Glomerular endothelial cell (primary cell): ENCODE results near the gene SDR39U1. TPM values are rescaled to one million over a fixed set of nuclear protein-coding genes. Genes with fewer than 3 reads are reported as not detected.
A peak's percentile ranks its signal among the peaks of the same experiment; 100 is the strongest.

Experiments
- DNase-seq: peaks from one replicate; pipeline ENCODE4 v3.0.0-alpha.2; 2011; ENCODE audit warnings: low read depth, low spot score; ENCODE audit errors: extremely low read depth
- total RNA-seq: library from RNA; depleted of rRNA; stranded (reverse); fragments of >200 nt; gene quantifications from 2 replicates; pipeline ENCODE4 v1.2.3, GENCODE V29; 2015

SDR39U1 gene
- total RNA-seq, 1 donor from 2014 or later = 21.2 TPM

DNA sequence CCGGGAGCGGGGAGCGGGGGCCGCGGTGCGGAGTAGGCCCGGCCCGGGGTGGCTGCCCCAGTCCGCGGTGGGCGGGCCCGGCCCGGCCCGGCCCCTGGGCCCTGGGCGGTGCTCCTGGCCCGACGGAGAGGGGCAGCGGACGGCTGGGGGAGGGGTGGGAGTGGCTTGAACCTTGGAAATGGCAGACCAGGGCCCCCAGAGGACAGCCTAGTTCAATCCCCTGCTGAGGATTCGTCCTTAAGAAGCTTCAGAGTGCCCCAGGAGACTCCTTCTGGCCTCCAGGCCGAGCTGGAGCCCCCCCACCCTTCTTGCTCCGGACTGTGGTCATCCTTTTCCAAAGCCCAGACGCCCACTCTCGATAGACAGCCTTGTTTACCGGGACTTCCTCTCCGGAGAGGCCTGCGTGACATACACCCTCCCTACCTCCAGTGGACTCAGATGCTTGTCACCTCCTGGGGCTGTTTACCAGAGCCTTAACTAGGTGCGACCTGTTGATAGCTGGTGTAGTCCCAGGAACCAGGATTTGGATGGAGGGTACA lies 12.4 kb downstream of the SDR39U1 start:
- no peak for DNase-seq

DNA sequence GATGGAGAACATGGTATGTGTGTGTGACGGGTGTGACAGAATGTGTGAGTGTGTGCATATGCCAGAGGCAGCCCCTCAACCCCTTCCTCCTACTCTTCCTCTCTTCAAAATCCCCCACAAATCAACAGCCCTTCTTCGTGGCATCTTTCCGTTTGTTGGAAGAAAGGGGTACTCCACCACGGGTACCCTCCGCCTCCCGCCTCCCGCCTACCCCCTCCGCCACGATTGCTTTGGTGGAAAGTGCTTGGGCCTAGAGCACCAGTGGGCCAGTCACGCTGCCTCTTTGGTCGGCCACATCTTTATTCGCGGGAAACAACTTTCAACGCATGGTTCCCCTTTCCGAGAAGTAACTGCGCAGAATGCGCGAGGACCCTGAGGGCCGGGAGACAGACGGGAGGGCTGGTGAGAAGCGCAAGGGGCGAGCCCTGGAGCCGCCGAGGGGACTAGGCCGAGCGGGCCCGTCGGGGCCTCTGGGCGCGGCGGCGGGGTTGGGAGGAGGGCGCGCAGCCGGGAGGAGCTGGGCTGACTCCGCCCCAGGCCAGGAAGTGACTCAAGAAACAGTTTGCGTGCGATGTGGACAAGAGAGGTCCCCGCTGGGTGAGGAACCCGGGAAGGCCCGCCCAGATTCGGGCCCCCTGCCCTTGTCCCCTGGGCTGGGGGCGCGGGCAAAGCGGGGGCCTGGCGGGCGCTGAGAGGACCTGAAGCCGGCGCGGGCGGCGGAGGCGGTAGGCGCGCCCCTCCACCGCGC lies 13.0 kb downstream of the SDR39U1 start, which contains the start of the genes CBLN3 and KHNYN:
TSS of gene CBLN3 (minus strand) at position 274 of the 748 bp plus-strand sequence. CDS start 614 bp downstream, outside the sequence.
TSS of gene KHNYN (plus strand) at position 560 of the 748 bp plus-strand sequence. CDS start 777 bp downstream, outside the sequence.
- no peak for DNase-seq

DNA sequence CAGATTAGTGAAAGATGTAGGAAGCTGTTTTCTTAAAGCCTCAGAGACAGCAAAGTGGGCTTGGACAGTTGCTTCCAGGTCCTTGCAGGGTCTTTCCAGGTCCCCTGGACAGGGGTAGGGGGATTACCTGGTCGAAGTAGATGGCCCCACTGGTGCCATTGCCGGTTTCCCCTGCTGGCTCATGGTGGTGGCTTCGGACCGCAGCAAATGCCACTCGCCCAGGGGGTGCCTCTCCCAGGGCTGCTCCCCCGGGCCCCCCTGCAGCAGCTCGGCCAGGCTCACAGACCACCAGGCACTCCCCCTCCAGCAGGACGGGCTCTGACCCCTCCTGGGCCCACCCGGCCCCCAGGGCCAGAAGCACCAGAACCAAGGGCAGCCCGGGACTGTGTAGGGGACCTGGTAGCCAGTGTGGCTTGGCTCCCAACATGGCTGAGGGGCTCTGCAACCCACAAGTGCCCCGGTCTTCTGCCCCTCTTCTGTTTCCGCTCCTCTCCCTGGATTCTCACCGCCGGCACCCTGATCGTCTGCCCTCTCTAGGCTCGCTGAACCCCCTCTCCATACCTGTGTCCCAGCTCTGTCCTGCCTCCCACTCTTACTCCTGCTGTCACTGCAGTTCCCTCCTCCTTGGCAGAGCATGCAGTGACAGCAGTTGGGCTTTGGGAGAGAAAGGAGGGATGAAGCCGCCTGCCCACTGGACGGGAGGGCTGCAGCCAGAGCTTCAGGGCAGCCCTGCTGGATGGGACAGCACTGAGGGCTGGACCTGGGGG lies 13.8 kb downstream of the SDR39U1 start:
- no peak for DNase-seq

DNA sequence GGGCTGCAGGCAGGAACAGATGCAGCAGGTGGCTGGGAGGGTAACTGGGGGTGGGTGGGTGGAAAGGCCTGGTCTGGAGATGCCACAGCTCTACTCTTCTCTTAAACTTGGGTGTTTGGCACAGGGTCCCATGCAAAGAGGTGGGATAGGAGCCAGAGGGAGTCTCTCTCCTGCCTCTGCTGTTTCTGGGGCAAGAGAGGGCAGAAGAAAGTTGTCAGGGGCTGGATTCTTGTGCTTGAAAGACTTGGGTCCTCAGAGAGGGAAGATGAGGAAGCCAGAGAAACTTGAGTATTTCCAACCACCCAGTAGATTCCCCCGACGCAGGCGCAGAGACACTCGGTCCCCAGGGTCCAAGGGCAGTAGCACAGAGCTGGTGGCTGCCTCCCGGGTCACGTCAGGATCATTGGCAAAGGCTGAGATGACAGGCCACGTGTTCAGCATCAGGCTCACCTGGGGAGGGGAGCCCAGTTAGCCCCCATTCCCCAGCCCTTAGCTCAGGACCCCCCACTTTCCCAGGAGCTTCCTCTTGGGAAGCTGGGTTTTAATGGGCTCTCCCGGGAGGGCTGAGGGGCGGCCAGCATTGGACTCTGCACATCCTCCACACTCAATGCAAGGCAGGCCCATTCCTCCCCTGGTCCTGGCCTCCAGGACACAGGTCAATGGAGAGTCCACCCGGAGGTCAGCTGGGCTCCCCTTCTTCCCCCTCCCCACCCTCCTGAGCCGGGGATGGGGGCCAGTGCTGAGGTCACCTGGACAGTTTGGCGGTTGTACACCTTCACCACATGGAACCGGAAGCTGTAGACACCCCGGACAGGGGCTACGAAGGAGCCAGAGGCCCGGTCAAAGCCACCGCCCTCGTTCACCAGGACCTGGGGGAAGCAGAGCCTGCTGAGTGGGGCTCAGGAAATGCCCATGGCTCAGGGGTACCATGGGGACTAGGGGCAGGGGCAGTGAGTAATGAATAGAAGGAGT lies 14.8 kb downstream of the SDR39U1 start:
- DNase-seq = no peak

DNA sequence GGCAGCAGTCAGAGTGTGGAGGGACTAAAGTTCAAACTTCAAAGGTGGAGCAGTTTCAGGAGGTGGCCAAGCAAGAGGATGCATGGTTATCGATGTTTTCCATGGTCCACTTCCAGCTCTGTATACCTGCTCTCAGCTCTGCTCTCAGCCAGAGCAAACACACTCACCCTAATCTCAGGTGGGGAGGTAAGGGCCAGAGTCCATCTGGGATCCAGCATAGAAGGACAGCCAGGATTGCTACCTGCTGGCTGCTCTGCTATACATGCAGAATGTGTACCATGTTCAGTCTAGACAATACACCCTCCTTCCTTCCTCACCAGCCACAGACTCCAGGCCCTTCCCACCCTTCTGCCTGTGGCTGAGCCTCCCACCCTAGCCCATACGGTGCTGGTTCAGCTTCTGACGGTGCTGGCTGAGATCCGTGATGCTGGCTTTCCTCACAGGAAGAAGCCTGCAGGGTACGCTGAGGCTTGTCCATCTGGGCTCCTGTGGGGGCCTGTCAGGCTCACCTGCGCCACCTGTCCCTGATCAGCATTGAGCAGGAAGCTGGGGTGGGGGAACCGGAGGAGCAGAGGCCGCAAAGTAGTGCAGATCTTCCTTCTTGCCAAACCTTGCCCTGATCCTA lies 15.6 kb downstream of the SDR39U1 start:
- no peak for DNase-seq

DNA sequence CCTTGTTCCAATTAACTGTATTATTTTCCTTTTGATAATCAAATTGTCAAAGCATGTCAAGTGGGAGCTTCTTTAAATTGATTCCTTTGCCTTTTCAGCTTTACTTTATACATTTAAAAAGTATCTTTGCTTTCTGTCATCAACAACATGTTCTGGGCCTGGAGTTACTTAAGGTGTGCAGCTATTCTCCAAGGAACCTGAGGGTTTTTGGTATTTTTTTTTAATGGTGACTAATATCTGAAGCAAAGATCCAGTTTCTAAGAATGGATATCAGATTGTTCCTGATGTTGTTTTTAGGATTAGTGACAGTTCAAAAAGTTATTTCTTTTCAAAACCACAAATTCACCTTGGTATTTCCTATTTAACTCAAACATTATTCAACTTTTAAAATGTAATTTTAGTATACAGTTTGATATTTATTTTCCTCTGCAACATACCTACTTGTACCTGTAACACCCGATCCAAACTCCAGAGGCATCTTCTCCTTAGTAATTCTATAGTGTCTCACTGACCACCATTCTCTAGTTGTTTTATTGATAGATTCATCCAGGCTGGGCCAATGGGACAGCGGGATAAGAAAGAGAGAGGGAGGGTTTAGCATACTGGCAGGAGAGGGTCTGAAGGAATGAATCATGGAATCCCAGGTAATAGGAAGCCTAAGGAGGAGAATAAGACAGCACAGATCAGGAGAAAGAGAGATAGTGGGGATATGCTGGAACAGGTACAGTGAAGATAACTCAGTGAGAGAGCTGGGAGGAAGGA lies 16.2 kb downstream of the SDR39U1 start:
- DNase-seq = no peak

DNA sequence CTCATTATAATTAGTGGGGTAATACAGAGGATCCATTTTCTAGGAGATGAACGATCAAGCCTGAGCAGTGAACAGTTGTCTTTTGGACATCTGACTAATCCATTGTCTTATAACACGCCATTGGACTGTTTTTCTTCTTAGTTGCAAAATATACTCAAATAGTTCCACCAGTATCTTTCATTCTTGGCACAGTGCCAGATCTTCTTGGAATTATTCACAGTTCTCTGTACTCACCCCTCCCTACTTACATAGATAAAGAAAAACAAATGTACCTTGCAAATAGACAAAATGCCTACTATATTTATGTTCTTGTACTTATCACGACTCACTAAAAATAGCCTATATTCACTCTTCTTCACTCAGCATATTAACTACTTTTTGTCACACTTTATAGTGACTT lies 16.9 kb downstream of the SDR39U1 start:
- DNase-seq = peak; percentile 71

DNA sequence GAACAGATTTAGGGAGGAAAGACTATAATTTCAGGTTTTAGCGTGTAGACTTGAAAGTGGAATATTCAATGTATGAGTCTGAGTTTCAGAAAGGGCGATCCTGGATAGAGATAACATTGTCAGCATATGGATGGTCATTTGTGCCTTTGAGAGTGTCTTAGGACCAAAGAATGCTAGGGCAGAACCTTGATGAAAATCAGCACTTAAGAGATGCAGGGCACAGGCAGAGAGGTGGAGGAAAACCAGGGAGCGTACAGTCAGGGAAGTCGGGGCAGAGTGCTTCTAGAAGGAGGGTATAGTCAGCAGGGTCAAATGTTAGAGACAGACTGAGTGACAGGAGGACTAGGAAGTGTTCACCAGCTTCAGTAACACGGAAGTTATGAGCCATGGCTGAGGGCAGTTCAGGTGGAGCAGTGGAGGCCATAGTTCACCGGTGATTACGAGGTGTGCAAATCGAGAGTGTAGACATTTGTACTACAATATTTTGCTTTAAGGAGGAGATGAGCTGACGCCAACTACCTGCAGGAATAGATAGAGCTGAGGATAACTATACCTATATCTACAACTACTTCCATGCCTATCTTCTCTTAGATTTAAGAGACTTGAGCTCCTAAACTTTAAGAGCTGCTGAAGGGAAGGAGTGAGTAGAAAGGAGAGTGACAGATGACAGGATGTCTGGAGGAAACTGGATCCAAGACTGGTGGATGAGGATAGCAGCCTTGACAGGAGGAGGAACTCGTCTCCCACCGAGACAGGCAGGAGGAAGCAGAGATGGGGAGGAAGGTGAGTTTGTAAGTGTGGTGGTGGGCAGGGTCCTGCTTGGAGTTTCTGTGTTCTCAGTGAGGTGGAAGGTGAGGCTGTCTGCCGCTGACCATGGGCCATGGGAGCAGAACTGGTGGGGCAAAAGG lies 19.6 kb downstream of the SDR39U1 start:
- no peak for DNase-seq

DNA sequence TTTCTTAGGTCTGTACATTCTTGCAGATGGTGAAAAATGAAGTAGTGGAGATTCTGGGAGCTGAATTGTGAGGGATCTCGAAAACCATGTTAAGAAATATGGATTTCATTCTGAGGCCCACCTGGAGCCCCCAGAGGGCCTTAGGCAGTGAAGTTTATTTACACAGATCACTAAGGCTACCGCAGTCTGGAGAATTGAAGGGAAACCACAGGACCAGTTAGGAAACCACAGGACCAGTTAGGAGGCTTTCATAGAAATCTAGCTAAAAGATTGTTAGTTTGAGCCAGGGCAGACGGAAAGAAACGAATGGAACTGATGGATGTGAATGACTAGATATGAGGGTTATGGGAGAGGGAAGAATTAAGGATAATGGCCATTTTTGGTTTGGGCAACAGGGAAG lies 20.3 kb downstream of the SDR39U1 start:
- no peak for DNase-seq

DNA sequence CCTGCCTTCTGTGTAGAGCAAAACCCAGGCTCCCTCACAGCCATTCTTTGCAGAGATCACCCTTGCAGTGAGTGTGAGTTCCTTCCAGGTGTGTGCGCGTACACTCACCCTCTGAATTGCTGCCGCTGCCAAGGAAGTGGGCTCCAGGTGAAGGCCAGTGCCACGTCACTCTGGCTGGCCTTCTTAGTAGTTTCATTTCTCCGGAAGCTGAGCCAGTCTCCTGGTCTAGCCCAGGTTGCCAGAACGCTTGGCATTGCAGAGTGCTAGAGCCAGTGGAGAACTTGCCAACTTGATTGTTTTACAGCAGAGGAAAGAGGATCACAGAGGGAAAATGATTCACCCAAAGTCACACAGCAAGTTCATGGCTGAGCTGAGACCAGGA lies 24.1 kb downstream of the SDR39U1 start:
- DNase-seq = no peak

DNA sequence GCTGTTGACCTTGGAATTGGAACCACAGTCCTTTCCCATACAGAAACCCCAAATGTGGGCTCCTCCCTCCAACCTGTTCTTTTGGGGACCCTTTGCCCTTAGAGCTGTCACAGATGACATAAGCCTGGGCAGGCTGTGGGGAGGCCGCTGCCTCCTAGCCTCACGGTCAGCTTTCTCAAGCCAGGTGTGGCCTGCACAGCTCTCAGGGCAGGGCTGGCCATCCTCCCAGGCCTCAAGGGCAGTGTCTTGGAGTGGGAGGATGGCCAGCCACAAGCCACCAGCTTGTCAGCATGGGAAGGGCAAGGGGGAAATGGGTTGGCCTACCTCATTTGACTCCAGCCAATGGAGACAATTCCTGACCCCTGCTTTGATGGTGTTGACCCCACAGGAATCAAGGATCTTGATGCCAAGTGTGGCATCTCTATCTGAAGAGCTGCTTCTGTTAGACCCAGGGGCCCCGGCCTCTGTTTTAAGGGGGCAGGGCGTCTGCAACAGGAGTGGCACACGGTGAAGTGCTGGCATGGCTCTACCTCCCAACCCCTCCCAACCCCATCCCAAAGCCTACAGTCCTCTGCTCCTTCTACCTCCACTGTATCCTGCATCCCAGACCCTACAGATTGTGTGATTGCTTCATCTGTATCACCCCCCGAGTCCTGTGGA lies 24.6 kb downstream of the SDR39U1 start:
- DNase-seq = no peak

DNA sequence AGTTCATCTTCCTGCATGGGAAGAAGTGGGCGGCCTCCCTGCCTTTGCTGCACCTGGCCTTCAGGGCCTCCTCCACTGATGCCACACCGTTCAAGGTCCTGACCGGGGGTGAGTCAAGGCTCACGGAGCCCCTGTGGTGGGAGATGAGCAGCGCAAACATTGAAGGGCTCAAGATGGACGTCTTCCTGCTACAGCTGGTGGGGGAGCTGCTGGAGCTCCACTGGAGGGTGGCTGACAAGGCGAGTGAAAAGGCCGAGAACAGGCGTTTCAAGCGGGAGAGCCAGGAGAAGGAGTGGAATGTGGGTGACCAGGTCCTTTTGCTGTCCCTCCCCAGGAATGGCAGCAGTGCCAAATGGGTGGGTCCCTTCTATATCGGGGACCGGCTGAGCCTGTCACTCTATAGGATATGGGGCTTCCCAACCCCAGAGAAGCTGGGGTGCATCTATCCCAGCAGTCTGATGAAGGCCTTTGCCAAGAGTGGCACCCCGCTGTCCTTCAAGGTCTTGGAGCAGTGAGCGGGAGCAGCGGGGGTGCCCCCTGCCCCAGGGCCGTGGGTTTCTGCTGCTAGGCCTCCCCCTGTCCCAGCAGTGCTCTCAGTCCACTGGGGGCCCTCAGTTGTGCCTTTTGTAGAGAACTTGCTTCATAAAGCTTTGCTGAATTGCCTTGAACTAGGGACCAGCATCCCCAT lies 25.5 kb downstream of the SDR39U1 start:
- DNase-seq = no peak

DNA sequence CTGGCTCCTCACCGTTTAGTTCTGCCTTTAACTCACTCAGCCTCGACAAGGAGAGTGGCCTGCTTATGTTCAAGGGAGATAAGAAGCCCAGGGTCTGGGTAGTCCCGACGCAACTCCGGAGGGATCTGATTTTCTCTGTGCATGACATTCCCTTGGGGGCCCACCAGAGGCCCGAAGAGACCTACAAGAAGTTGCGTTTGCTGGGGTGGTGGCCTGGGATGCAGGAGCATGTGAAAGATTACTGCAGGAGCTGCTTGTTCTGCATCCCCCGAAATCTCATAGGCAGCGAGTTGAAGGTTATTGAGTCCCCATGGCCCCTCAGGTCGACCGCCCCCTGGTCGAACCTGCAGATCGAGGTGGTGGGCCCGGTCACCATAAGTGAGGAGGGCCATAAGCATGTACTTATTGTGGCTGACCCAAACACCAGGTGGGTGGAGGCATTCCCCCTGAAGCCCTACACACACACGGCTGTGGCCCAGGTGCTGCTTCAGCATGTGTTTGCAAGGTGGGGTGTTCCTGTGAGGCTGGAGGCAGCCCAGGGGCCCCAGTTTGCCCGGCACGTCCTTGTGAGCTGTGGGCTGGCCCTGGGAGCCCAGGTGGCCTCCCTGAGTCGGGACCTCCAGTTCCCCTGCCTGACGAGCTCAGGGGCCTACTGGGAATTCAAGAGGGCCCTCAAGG lies 26.2 kb downstream of the SDR39U1 start:
- no peak for DNase-seq

DNA sequence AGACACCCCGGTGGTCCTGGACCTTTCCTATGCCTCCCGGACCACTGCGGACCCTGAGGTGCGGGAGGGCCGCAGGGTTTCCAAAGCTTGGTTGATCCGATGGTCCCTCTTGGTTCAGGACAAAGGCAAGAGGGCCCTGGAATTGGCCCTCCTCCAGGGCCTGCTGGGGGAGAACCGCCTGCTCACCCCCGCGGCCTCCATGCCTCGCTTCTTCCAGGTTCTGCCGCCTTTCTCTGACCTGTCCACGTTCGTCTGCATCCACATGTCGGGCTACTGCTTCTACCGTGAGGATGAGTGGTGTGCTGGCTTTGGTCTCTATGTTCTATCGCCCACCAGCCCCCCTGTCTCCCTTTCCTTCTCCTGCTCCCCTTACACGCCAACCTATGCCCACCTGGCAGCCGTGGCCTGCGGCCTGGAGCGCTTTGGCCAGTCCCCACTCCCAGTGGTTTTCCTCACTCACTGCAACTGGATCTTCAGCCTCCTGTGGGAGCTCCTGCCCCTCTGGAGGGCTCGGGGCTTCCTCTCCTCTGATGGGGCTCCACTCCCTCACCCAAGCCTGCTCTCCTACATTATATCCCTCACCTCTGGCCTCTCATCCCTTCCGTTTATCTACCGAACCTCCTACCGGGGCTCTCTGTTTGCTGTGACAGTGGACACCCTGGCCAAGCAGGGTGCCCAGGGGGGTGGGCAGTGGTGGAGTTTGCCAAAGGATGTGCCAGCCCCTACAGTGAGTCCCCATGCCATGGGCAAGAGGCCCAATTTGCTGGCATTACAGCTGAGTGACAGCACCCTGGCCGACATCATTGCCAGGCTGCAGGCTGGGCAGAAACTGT lies 26.9 kb downstream of the SDR39U1 start:
- no peak for DNase-seq

DNA sequence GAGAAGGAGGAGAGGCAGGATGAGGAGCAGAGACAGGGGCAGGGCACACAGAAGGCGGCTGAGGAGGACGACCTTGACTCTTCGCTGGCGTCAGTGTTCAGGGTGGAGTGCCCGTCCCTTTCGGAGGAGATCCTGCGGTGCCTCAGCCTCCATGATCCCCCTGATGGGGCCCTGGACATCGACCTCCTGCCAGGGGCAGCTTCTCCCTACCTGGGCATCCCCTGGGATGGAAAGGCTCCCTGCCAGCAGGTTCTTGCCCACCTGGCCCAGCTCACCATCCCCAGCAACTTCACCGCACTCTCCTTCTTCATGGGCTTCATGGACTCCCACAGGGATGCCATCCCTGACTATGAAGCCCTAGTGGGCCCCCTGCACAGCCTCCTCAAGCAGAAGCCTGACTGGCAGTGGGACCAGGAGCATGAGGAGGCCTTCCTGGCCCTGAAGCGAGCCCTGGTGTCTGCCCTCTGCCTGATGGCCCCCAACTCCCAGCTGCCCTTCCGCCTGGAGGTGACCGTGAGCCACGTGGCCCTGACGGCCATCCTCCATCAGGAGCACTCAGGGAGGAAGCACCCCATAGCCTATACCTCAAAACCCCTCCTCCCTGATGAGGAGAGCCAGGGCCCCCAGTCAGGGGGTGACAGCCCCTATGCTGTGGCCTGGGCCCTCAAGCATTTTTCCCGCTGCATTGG lies 27.7 kb downstream of the SDR39U1 start:
- no peak for DNase-seq
